MM.1S (cell line): ENCODE measurements around the gene PRM1.

Experiments used
- DNase-seq: peaks from one replicate; pipeline ENCODE4 v3.0.0-alpha.2; 2015
- H2AFZ ChIP-seq: fragments of 300-600 bp; sonication (generic); 2 replicates; pipeline ENCODE4 v1.6.0; 2016; ENCODE audit warnings: antibody characterized with exemption, low read length
- H3F3A ChIP-seq: fragments of 300-600 bp; sonication (generic); 2 replicates; pipeline ENCODE4 v1.6.1; 2016; ENCODE audit warnings: mild to moderate bottlenecking, antibody characterized with exemption, low read length, moderate library complexity, mixed read lengths; ENCODE audit not compliant: insufficient read depth
- H3K27ac ChIP-seq: fragments of 300-600 bp; sonication (generic); 2 replicates; pipeline ENCODE4 v1.5.1; 2016; ENCODE audit warnings: mild to moderate bottlenecking, low read length
- H3K27me3 ChIP-seq: fragments of 300-600 bp; sonication (generic); replicated peaks from 2 replicates; pipeline ENCODE4 v1.6.0; 2016; ENCODE audit warnings: low read length; ENCODE audit not compliant: insufficient read depth
- H3K36me3 ChIP-seq: fragments of 300-600 bp; sonication (generic); replicated peaks from 2 replicates; pipeline ENCODE4 v1.6.1; 2016; ENCODE audit warnings: mild to moderate bottlenecking, low read length, mixed read lengths; ENCODE audit not compliant: insufficient read depth
- H3K4me1 ChIP-seq: fragments of 300-600 bp; sonication (generic); 2 replicates; pipeline ENCODE4 v1.6.1; 2016; ENCODE audit warnings: low read length, mixed read lengths
- H3K4me2 ChIP-seq: fragments of 300-600 bp; sonication (generic); 2 replicates; pipeline ENCODE4 v1.6.0; 2016; ENCODE audit warnings: low read depth, low read length
- H3K4me3 ChIP-seq: fragments of 300-600 bp; sonication (generic); 2 replicates; pipeline ENCODE4 v1.5.1; 2016; ENCODE audit warnings: low read length, mixed read lengths
- H3K79me2 ChIP-seq: fragments of 300-600 bp; sonication (generic); 2 replicates; pipeline ENCODE4 v1.6.1; 2016; ENCODE audit warnings: mixed run types, low read length, mixed read lengths
- H3K9ac ChIP-seq: fragments of 300-600 bp; sonication (generic); 2 replicates; pipeline ENCODE4 v1.6.1; 2016; ENCODE audit warnings: low read length, mixed read lengths
- H3K9me2 ChIP-seq: fragments of 300-600 bp; sonication (generic); replicated peaks from 2 replicates; pipeline ENCODE4 v1.6.1; 2016; ENCODE audit warnings: mild to moderate bottlenecking, low read length, mixed read lengths; ENCODE audit not compliant: insufficient read depth
- H3K9me3 ChIP-seq: fragments of 300-600 bp; sonication (generic); replicated peaks from 2 replicates; pipeline ENCODE4 v1.6.1; 2016; ENCODE audit warnings: mild to moderate bottlenecking, low read length, mixed read lengths; ENCODE audit not compliant: insufficient read depth
- H4K20me1 ChIP-seq: fragments of 300-600 bp; sonication (generic); 2 replicates; pipeline ENCODE4 v1.6.1; 2016; ENCODE audit warnings: mild to moderate bottlenecking, low read length, moderate library complexity, mixed read lengths; ENCODE audit not compliant: insufficient read depth
- EZH2 ChIP-seq: fragments of 300-600 bp; sonication (generic); optimal IDR thresholded peaks from 2 replicates; pipeline ENCODE3; 2017; ENCODE audit warnings: low read depth, mild to moderate bottlenecking, antibody characterized with exemption, low read length, mixed read lengths
- EZH2phosphoT487 ChIP-seq: fragments of 300-600 bp; sonication (generic); IDR thresholded peaks from 2 replicates; pipeline ENCODE4 v1.6.1; 2018; ENCODE audit warnings: antibody characterized with exemption, low read length
- TF ChIP-seq, protein P1 (sequence below): fragments of 300-600 bp; sonication (generic); IDR thresholded peaks from 2 replicates; pipeline ENCODE4 v1.5.1; 2016; ENCODE audit warnings: antibody characterized with exemption, low read length, mixed read lengths

The PRM1 gene

DNA sequence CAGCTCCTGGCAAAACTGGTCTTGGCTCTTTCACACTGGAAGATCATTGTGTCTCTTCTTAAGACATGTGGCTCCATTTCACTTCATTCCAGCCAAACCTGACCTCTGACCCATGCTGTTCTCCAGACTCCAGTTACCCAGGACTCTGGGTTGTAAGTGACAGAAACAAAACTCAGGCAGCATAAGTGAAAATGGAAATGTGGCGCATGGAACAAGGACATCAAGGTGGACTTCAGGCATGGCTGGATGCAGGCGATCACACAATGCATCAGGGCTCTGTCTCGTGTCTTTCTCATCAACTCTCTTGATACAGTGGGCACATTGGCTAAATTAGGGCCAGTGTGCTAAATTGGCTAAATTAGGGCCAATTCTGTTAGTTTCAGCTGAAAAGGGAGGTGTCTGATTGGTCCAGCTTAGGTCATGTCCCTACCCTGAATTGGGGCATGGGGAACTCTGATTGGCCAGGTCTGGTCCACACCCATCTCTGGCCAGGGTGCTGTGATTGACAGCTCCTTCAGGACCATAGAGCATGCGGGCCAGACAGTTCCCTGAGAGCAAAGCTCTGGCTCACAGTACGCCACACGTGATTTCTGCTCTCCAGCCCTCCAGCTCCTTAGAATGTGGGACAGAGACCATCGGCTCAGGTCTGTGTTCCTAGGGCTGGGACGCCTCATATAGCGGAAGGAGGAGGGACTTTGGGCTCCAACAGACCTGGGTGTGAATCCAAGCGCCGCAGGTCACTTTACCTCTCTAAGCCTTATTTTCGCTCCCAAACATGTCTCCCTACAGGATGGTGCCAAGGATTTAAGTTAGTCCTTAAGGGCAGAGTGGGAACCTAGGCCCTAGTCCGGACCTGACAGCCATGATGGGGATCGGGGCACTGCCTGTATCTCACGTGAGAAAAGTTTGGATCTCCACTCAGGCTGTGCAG lies 42.6 kb downstream of the PRM1 start:
- Histone ChIP-seq H2AFZ (no peak overlapping the region), H3K27ac (no peak overlapping the region), H3K9me2 (no peaks in the 10 kb centered on the region), H3K4me2 (no peak overlapping the region), H3K36me3 (no peaks in the 10 kb centered on the region), H4K20me1 (no peaks in the 10 kb centered on the region), H3K27me3 (no peaks in the 10 kb centered on the region), H3K4me1 (peaks cover 12% of the 10 kb centered on the region), H3K9me3 (no peaks in the 10 kb centered on the region), H3F3A (no peaks in the 10 kb centered on the region; the same call in 1 of the 2 replicates), H3K79me2 (no peaks in the 10 kb centered on the region), H3K9ac (no peak overlapping the region), H3K4me3 (no peak overlapping the region)
- TF ChIP-seq EZH2phosphoT487 (no peak), EZH2 (no peak)
- TF ChIP-seq, protein P1, sequence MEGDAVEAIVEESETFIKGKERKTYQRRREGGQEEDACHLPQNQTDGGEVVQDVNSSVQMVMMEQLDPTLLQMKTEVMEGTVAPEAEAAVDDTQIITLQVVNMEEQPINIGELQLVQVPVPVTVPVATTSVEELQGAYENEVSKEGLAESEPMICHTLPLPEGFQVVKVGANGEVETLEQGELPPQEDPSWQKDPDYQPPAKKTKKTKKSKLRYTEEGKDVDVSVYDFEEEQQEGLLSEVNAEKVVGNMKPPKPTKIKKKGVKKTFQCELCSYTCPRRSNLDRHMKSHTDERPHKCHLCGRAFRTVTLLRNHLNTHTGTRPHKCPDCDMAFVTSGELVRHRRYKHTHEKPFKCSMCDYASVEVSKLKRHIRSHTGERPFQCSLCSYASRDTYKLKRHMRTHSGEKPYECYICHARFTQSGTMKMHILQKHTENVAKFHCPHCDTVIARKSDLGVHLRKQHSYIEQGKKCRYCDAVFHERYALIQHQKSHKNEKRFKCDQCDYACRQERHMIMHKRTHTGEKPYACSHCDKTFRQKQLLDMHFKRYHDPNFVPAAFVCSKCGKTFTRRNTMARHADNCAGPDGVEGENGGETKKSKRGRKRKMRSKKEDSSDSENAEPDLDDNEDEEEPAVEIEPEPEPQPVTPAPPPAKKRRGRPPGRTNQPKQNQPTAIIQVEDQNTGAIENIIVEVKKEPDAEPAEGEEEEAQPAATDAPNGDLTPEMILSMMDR = no peak
- DNase-seq = no peak

DNA sequence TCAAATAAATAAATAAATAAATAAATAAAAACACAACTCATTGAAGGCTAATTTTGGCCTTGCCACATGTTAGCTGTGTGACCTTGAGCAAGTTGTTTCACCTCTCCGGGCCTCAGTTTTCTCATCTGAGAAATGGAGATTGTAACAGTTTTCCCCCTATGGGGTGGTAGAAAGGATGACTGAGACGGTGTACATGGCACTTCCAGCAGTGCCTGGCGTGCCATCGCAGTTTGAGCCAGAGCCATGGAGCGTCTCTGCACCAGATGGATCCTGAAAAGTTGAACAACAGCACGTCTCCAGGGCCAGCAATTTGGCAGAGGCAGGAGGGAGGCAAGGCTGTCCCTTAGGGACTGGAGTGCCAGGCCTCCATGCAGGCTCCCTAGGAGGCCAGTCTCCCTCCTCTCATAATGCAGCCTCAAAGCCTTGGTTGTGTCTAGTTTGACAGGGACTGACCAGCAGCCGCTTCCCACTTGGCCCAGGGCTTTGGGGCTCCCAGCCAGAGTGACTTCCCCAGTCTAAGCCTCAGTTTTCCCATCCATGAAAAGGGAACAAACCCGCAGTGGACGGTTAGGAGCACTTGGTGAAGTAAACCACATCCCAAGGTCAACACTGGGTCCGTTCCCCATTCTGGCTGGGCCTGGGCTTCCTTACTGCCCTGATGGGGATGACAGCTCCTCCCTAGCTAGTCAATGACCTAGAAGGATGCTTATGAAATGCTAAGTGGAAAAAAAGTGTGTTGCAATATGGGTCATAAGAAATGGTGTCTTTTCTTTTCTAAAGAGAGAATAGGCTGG lies 44.5 kb downstream of the PRM1 start:
- TF ChIP-seq EZH2phosphoT487 = no peak
- no peaks in the 10 kb centered on the region for H3K27me3 ChIP-seq

DNA sequence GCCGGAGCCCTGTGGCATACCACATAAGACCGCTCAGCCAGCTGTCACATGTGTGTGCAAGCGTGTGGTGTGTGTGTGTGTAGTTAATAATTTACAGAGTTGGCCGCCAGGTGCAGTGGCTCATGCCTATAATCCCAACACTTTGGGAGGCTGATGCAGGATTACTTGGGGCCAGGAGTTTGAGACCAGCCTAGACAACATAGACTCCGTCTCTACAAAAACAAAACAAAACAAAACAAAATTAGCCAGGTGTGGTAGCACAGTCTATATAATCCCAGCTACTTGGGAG lies 45.5 kb downstream of the PRM1 start:
- Histone ChIP-seq H3K27me3 (no peaks in the 10 kb centered on the region), H3K4me1 (peaks cover 8% of the 10 kb centered on the region), H3F3A (no peaks in the 10 kb centered on the region; the same call in 1 of the 2 replicates), H3K79me2 (no peaks in the 10 kb centered on the region), H3K9ac (no peak overlapping the region), H2AFZ (no peak overlapping the region), H3K9me2 (no peaks in the 10 kb centered on the region), H4K20me1 (no peaks in the 10 kb centered on the region), H3K9me3 (no peaks in the 10 kb centered on the region), H3K4me2 (no peak overlapping the region), H3K27ac (no peak overlapping the region), H3K4me3 (no peak overlapping the region), H3K36me3 (no peaks in the 10 kb centered on the region)
- TF ChIP-seq EZH2phosphoT487 = no peak
- no peak for TF ChIP-seq EZH2
- TF ChIP-seq, protein P1 = no peak
- DNase-seq = no peak

More for the DNA sequence above, 44.5 kb downstream of the PRM1 start:
- H3K36me3 ChIP-seq = no peaks in the 10 kb centered on the region
- no peaks in the 10 kb centered on the region for H3K9me3 ChIP-seq
- H3K4me2 ChIP-seq = no peak overlapping the region
- no peak overlapping the region for H3K27ac ChIP-seq
- no peak for DNase-seq
- H2AFZ ChIP-seq = no peak overlapping the region
- H3K4me3 ChIP-seq = no peak overlapping the region
- no peaks in the 10 kb centered on the region for H3K9me2 ChIP-seq
- H3K4me1 ChIP-seq = peaks cover 13% of the 10 kb centered on the region
- H3F3A ChIP-seq = no peaks in the 10 kb centered on the region; the same call in 1 of the 2 replicates
- no peak overlapping the region for H3K9ac ChIP-seq
- no peaks in the 10 kb centered on the region for H4K20me1 ChIP-seq
- no peaks in the 10 kb centered on the region for H3K79me2 ChIP-seq
